ENCODE measurements around the gene USP1. TPM values are rescaled to one million over a fixed set of nuclear protein-coding genes. Genes with fewer than 3 reads are reported as not detected.

The USP1 gene, protein sequence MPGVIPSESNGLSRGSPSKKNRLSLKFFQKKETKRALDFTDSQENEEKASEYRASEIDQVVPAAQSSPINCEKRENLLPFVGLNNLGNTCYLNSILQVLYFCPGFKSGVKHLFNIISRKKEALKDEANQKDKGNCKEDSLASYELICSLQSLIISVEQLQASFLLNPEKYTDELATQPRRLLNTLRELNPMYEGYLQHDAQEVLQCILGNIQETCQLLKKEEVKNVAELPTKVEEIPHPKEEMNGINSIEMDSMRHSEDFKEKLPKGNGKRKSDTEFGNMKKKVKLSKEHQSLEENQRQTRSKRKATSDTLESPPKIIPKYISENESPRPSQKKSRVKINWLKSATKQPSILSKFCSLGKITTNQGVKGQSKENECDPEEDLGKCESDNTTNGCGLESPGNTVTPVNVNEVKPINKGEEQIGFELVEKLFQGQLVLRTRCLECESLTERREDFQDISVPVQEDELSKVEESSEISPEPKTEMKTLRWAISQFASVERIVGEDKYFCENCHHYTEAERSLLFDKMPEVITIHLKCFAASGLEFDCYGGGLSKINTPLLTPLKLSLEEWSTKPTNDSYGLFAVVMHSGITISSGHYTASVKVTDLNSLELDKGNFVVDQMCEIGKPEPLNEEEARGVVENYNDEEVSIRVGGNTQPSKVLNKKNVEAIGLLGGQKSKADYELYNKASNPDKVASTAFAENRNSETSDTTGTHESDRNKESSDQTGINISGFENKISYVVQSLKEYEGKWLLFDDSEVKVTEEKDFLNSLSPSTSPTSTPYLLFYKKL
- total RNA-seq, result 45.7 TPM

DNA sequence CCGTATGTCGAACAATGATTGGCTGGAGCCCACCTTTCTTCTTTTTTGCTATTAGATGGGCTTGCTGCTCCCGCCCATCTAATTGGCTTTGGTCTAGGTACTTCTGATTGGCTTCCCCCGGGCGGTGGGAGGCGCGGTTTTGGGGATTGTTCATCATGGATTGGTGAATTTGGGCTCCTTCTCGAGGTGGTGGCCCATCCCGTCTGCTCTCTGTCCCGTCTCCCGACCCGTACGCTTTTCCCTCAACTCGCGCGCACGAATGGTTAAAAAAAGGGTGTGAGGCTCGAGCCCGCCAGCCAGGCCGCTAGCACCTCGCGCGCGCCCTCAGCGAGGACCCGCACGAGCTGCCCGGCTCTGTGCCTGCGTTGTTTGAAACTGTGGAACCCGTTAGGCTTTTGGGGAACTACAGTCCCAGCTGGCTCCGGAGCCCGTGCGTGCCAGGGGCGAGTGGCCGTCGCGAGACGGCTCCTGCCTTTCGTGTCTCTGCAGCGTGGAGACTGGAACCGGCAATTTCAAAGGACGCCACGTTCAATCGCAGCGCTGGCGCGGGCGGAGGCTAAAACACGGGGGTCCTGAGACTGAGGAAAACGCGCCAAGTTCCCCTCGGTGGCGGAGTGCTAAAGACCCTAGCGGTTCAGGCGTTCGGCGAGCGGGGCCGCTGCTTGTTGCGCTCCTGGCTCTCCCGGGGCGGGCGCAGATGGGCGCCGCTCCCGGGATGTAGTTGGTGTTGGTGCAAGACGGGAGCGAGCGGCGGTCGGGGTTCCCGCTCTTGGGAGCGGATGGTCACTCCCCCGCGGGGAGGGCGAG is at the start of gene USP1:
Gene USP1, plus strand, starts transcription at position 584 of the 807 bp plus-strand sequence. CDS start 2,819 bp downstream, outside the sequence.

Other genes with a start within 250 kb of the USP1 start
- gene L1TD1, start 242.2 kb upstream of the USP1 start, total RNA-seq, result 0.23 TPM
- 2.3 TPM for gene KANK4, start 117.6 kb upstream of the USP1 start, total RNA-seq
- gene ANGPTL3, start 160.5 kb downstream of the USP1 start, total RNA-seq, result not detected

All from diencephalon (tissue), 1 donor.